WTC11 (cell line): ENCODE data around the gene THOC2.

Experiments
- ATF2 ChIP-seq: sonication (generic); formaldehyde crosslinking; IDR thresholded peaks from 2 replicates; pipeline ENCODE4 v1.8.1; 2022; ENCODE audit warnings: low read depth, missing genetic modification reagents, borderline replicate concordance
- ATF3 ChIP-seq: sonication (generic); formaldehyde crosslinking; conservative IDR thresholded peaks from 2 replicates; pipeline ENCODE4 v1.8.1; 2022; ENCODE audit warnings: mild to moderate bottlenecking, missing genetic modification reagents
- CTCF ChIP-seq: fragments of 200-600 bp; IDR thresholded peaks from 2 replicates; pipeline ENCODE4 v1.8.0; 2022; ENCODE audit warnings: antibody characterized with exemption
- E2F4 ChIP-seq: sonication (generic); formaldehyde crosslinking; IDR thresholded peaks from 2 replicates; pipeline ENCODE4 v1.8.1; 2022; ENCODE audit warnings: low read depth, mild to moderate bottlenecking, moderate library complexity, missing genetic modification reagents, borderline replicate concordance
- ETV6 ChIP-seq: sonication (generic); formaldehyde crosslinking; IDR thresholded peaks from 2 replicates; pipeline ENCODE4 v1.8.1; 2022; ENCODE audit warnings: mild to moderate bottlenecking, missing genetic modification reagents
- KAT7 ChIP-seq: sonication (generic); formaldehyde crosslinking; IDR thresholded peaks from 2 replicates; pipeline ENCODE4 v1.8.1; 2023; ENCODE audit warnings: missing genetic modification reagents, mild to moderate bottlenecking, borderline replicate concordance
- NR2C2 ChIP-seq: sonication (generic); formaldehyde crosslinking; IDR thresholded peaks from 2 replicates; pipeline ENCODE4 v1.8.0; 2022; ENCODE audit warnings: mild to moderate bottlenecking, missing genetic modification reagents
- SP1 ChIP-seq: sonication (generic); formaldehyde crosslinking; conservative IDR thresholded peaks from 2 replicates; pipeline ENCODE4 v1.8.1; 2022; ENCODE audit warnings: missing genetic modification reagents
- STAT6 ChIP-seq: sonication (generic); formaldehyde crosslinking; conservative IDR thresholded peaks from 2 replicates; pipeline ENCODE4 v1.8.1; 2023; ENCODE audit warnings: mild to moderate bottlenecking, low read depth, missing genetic modification reagents, moderate library complexity
- TP53 ChIP-seq: sonication (generic); formaldehyde crosslinking; IDR thresholded peaks from 2 replicates; pipeline ENCODE4 v1.8.1; 2023; ENCODE audit warnings: mild to moderate bottlenecking, missing genetic modification reagents
- USF2 ChIP-seq: sonication (generic); formaldehyde crosslinking; IDR thresholded peaks from 2 replicates; pipeline ENCODE4 v1.8.1; 2023; ENCODE audit warnings: mild to moderate bottlenecking, missing genetic modification reagents, moderate library complexity
- ZBTB21 ChIP-seq: sonication (generic); formaldehyde crosslinking; IDR thresholded peaks from 2 replicates; pipeline ENCODE4 v1.8.1; 2023; ENCODE audit warnings: mild to moderate bottlenecking, missing genetic modification reagents, borderline replicate concordance
- ZNF138 ChIP-seq: sonication (generic); formaldehyde crosslinking; conservative IDR thresholded peaks from 2 replicates; pipeline ENCODE4 v1.8.1; 2022; ENCODE audit warnings: mild to moderate bottlenecking, moderate library complexity, missing genetic modification reagents
- ZNF281 ChIP-seq: sonication (generic); formaldehyde crosslinking; IDR thresholded peaks from 2 replicates; pipeline ENCODE4 v1.8.0; 2023; ENCODE audit warnings: mild to moderate bottlenecking, missing genetic modification reagents

GRCh38 chrX:123731987-123732669 is 724 bp downstream of the THOC2 start:
- TF ChIP-seq ZNF281 (CRISPR knock-in tag) (no peak), ZNF138 (CRISPR knock-in tag) (no peak), CTCF (no peak), TP53 (CRISPR knock-in tag) (no peak), SP1 (CRISPR knock-in tag) (no peak), STAT6 (CRISPR knock-in tag) (no peak), ETV6 (no peak), NR2C2 (CRISPR knock-in tag) (no peak), ZBTB21 (CRISPR knock-in tag) (no peak), USF2 (CRISPR knock-in tag) (no peak), KAT7 (CRISPR knock-in tag) (no peak), ATF3 (no peak), ATF2 (CRISPR knock-in tag) (no peak), E2F4 (CRISPR knock-in tag) (no peak)
